ENCODE results near the gene MYRF. TPM values are rescaled to one million over a fixed set of nuclear protein-coding genes. Genes with fewer than 3 reads are reported as not detected.

Gene MYRF
- total and polyA plus RNA-seq, 2 donors from 2014 or later, result 6.0 to 36.3 TPM

- DNase-seq, result peak in 3 of 5 donors; percentile 59 to 75 (median 61)
- Histone ChIP-seq H3K4me3 (ENCODE audit: low read length in 3 of 3) (no peak overlapping the region), H3K27ac (ENCODE audit: low read depth in 2 of 2, low read length in 2 of 2) (no peak overlapping the region), H3K4me1 (ENCODE audit: control insufficient read depth in 2 of 3, insufficient read depth in 2 of 3, low read depth in 1 of 3, low read length in 3 of 3) (no peaks in the 10 kb centered on the region), H3K9me3 (ENCODE audit: control insufficient read depth in 2 of 3, insufficient read depth in 1 of 3, low read length in 3 of 3) (no peaks in the 10 kb centered on the region), H3K27me3 (ENCODE audit: control insufficient read depth, insufficient read depth, low read length) (no peaks in the 10 kb centered on the region), H3K36me3 (ENCODE audit: control insufficient read depth in 2 of 3, insufficient read depth in 3 of 3, low read length in 3 of 3) (no peaks in the 10 kb centered on the region), H3K9ac (ENCODE audit: low read length in 3 of 3) (no peak overlapping the region)
- FAIRE-seq, result no peak
- intact Hi-C loops (cut with DNase I), result no loop called here
- TF ChIP-seq CTCF (IDR thresholded peaks at IDR 0.05; ENCODE audit: borderline replicate concordance, extremely low read depth, insufficient read depth), result no peak
Observed at GRCh38 chr11:61706452-61707400, 45.7 kb upstream of the MYRF start.

- Histone ChIP-seq H3K4me1 (ENCODE audit: control insufficient read depth in 2 of 3, insufficient read depth in 2 of 3, low read depth in 1 of 3, low read length in 3 of 3) (no peaks in the 10 kb centered on the region), H3K4me3 (ENCODE audit: low read length in 3 of 3) (no peak overlapping the region), H3K9ac (ENCODE audit: low read length in 3 of 3) (no peak overlapping the region), H3K27ac (ENCODE audit: low read depth in 2 of 2, low read length in 2 of 2) (no peak overlapping the region), H3K36me3 (ENCODE audit: control insufficient read depth in 2 of 3, insufficient read depth in 3 of 3, low read length in 3 of 3) (no peaks in the 10 kb centered on the region), H3K27me3 (ENCODE audit: control insufficient read depth, insufficient read depth, low read length) (no peaks in the 10 kb centered on the region), H3K9me3 (ENCODE audit: control insufficient read depth in 2 of 3, insufficient read depth in 1 of 3, low read length in 3 of 3) (no peaks in the 10 kb centered on the region)
- DNase-seq (no peak), FAIRE-seq (no peak)
- TF ChIP-seq CTCF (IDR thresholded peaks at IDR 0.05; ENCODE audit: borderline replicate concordance, extremely low read depth, insufficient read depth), result no peak
- intact Hi-C loops (cut with DNase I), result no loop called here
Observed at GRCh38 chr11:61707574-61707973, 44.9 kb upstream of the MYRF start.

- no peaks in the 10 kb centered on the region for H3K4me1 ChIP-seq (ENCODE audit: control insufficient read depth in 2 of 3, insufficient read depth in 2 of 3, low read depth in 1 of 3, low read length in 3 of 3)
- H3K9me3 ChIP-seq (ENCODE audit: control insufficient read depth in 2 of 3, insufficient read depth in 1 of 3, low read length in 3 of 3), result no peaks in the 10 kb centered on the region
- no peak overlapping the region for H3K9ac ChIP-seq (ENCODE audit: low read length in 3 of 3)
- intact Hi-C loops (cut with DNase I), result no loop called here
- H3K27me3 ChIP-seq (ENCODE audit: control insufficient read depth, insufficient read depth, low read length), result no peaks in the 10 kb centered on the region
- H3K36me3 ChIP-seq (ENCODE audit: control insufficient read depth in 2 of 3, insufficient read depth in 3 of 3, low read length in 3 of 3), result no peaks in the 10 kb centered on the region
- no peak for FAIRE-seq
- H3K27ac ChIP-seq (ENCODE audit: low read depth in 2 of 2, low read length in 2 of 2), result no peak overlapping the region
- no peak for DNase-seq
- no peak overlapping the region for H3K4me3 ChIP-seq (ENCODE audit: low read length in 3 of 3)
- no peak for TF ChIP-seq CTCF (IDR thresholded peaks at IDR 0.05; ENCODE audit: borderline replicate concordance, extremely low read depth, insufficient read depth)
Observed at GRCh38 chr11:61709110-61709509, 43.3 kb upstream of the MYRF start.
